HG03045 (cell line): ENCODE results near the gene CUL3.
"Not testable (repeated sequence)": the region's sequence is repeated elsewhere in the genome, so short reads cannot be mapped to it uniquely, and the experiment has no call there.

Experiments used
- ATAC-seq: cut with Tn5 transposase; IDR thresholded peaks from one replicate; pipeline ENCODE4 v1.9.1; 2021; ENCODE audit warnings: mild to moderate bottlenecking, moderate library complexity; ENCODE audit not compliant: unreplicated experiment

CUL3 gene

DNA sequence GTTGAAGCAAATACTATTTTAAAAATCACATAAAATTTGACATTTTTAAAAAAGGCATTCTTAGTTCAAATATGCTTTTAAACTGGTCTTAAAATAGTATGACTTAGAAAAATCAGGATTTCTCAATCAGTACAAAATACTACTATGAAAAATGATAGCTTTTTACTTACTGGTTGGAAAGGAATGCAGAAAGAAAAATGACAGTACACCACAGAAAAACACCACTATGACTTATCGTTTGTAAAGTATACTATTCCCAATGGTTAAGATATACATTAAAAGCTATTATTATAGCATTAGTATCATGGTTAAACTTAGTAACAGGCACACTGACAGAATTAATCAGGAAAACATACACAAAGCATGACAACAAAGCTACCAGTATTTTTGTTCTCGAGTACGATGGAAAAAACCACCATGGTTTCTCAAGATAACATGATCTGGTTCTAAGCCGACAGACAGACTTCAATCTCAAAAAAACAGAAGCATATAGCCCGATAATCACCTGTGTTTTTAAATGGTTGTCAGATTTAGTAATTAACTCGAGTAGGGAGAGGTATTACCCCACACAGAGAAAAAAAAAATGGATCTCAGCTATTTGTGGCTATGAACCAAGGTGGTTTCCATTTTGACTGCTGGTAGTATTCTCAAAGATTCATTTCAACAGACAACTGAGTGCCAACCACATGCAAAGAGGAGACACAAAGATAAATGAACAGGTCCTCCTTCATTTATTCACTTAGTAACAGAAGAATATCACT lies 39.1 kb downstream of the CUL3 start:
- ATAC-seq: peak; percentile 50

DNA sequence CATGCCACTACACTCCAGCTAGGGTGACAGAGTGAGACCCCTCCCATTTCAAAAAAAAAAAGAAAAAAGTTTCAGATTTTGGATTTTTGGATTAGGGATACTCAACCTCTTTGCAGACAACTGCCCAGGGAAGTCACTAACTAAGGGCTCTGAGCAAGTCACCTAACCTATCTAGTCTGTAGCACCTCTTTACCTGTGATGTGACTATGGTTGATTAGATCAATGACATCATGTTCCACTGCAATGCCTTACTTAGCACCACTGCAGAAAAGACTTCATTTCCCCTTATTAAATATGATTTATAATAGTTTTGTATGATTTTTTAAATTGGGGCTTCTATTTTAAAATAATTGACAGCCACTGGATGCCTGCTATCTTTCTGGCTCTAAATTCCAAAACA lies 41.2 kb downstream of the CUL3 start:
- ATAC-seq: no peak

DNA sequence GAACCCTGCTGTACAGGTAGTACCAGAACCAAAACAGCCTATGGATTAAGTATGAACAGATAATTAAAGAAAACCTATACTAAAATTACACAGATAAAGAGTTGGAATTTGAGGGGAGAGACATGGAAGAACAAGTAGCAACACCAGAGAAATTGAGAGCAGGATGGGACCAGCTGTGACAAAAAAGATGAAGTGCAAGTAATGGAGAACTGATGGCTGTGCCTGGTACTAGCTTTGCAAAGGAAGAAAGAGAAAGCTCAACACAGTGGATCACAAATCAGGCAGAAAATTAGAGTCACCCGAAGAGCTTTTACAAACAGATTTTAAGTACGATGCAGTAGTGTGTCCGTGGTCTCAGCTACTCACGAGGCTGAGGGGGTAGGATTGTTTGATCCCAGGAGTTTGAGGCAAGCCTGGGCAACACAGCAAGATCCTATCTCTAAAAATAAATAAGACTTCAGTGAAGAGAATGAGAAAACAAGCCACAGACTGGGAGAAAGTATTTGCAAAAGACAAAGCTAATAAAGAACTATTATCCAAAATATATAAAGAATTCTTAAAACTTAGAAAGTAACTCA lies 46.5 kb downstream of the CUL3 start:
- no peak for ATAC-seq

DNA sequence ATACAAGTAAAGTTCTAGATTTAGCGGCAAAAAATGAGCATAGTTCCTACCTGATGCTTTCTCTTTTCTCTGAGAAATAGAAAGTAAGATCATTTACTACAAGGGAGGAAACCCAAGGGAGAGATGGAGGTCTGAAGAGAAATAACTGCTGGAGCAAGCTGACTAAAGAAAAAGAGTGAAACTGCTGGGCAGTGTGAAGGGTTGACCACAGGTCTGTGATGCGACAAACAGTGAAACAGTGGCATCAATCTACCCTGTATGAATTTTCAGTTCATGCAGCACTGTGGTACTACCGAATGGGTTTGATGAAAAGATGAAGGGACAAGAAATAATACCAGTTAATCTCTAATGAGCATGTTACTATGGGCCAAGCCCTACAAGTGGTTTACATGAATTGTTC lies 52.2 kb downstream of the CUL3 start:
- ATAC-seq: no peak

DNA sequence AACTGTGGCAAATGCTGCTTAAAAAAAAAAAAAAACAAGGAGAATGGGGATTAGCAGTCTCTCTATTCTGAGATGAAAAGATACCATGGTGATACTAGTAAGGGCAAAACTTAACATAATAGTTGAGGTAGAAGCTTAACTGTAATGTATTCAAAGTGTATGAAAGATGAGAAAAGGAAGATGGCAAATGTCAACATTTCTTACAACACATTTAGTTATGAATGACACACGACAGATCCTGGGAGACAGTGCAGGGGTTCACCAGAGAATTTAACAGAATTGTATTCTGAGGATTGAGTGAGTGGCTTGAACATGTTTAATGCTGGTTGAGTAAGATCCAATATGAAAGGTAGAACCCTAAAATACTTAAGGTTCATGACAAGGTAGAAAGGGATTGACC lies 52.7 kb downstream of the CUL3 start:
- no peak for ATAC-seq

DNA sequence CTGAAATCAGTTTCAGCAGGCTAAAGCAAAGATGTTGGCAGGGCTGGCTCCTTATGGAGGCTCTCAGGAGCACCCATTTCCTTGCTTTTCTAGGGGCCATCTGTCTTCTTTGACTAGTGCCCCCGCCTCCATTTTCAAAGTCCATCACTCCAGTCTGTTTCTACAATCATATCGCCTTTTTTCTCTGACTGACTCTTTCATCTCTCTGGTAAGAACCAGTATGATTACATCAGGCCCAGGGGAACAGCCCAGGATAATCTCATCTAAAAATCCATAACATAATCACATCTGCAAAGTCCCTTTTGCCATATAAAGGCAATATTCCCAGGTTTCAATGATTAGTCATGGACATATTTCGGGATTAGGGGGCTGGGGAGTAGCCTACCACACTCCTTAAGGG lies 57.0 kb downstream of the CUL3 start:
- ATAC-seq: no peak

DNA sequence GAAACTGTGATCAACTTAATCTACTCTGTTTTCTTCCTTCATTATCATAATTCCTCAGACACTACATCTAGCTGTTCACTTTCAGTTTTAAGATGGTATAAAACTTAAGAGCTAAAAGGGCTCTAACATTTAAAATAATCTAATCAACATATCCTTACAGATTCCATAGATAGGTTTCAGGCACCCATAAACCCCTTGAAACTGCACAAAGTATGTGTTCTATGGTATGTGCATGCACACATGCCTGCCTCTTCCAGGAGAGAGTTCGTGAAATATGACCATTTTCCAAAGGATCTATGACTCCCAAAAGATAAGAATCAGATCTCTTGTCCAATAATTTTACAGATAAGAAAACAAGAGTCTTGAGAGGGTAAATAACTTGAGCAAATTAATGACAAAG lies 59.4 kb downstream of the CUL3 start:
- no peak for ATAC-seq

DNA sequence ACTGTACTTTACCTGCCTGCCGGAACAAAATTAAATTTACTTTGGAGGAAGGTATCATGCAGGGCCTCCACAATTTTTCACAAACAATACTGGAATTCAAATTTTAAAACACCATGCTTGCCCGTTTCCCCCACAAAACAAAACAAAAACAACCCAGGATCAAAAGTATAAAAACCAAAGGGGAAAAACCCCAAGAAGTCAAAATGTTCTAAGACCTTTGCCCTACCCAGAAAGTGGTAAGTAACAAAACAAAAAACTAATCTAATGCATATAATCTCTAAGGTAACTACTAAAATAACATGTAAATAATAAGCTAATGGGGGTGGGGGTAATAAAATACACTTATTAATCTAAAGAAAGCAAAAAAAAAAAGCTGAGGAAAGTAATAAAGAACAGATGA lies 60.5 kb downstream of the CUL3 start:
- ATAC-seq: no peak

DNA sequence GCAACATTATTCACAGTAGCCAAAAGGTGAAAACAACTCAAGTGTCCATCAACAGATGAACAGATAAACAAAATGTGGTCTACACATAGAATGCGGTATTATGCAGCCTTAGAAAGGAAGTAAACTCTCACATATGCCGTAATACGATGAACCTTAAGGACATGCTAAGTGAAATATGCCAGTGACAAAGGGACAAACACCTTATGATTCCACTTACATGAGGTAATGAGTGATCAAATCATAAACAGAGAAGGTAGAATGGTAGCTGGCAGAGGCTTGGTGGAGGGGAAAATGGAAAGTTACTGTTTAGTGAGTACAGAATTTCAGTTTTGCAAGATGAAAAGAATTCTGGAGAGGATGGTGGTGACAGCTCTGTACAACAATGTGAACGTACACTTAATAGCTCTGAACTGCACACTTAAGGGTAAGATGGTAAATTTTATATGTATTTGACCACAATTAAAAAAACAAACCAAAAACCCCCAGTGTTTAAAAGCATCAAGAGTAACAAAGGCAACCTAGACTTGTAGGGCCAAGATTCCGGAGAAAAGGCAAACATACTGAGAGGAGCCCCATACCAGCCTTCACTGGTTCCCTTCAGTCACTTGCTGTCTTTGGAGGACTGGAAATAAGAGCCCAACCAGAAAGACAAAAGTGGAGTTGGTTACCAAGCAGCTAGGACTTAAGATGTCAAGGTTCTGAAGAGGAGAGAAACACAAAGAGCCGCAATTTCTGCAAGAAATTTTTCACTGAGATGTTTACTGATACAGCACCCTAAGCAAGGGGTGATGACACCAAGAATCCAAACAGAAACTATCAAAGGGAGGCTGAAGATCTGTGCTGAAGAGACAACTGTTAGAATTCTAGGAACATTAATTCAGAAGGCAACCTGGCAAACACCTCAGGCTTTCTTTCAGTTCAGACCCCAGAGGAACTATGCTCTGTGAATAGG lies 61.3 kb downstream of the CUL3 start:
- no peak for ATAC-seq

DNA sequence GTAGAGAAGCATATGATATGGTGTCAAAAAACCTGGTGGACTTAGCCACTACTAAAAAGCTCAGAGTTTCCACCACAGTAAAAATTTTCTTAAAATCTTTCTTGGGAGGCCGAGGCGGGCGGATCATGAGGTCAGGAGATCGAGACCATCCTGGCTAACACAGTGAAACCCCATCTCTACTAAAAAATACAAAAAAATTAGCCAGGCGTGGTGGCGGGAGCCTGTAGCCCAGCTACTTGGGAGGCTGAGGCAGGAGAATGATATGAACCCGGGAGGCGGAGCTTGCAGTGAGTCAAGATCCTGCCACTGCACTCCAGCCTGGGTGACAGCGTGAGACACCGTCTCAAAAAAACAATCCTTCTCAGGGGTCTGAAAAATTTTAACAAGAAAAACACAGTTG lies 62.7 kb downstream of the CUL3 start:
- not testable (repeated sequence) for ATAC-seq

DNA sequence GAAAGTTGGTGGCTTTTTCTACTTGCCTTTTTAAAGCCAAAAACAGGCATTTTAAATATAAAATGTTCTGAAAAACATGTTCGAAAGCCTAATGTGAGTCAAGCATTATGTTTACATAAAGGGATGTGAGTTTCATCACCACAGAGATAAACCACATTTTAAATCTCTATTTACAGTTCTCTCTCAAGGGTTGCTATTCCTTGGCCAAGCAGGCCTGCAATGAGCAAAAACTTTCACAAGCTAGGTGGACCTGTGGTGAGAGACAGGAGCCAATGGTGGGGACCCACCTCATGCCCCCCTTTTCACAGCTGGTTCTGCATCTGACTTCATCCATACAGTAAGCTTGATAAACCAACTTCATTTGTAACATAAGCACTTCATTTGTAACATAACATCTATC lies 65.1 kb downstream of the CUL3 start:
- ATAC-seq: peak; percentile 72

DNA sequence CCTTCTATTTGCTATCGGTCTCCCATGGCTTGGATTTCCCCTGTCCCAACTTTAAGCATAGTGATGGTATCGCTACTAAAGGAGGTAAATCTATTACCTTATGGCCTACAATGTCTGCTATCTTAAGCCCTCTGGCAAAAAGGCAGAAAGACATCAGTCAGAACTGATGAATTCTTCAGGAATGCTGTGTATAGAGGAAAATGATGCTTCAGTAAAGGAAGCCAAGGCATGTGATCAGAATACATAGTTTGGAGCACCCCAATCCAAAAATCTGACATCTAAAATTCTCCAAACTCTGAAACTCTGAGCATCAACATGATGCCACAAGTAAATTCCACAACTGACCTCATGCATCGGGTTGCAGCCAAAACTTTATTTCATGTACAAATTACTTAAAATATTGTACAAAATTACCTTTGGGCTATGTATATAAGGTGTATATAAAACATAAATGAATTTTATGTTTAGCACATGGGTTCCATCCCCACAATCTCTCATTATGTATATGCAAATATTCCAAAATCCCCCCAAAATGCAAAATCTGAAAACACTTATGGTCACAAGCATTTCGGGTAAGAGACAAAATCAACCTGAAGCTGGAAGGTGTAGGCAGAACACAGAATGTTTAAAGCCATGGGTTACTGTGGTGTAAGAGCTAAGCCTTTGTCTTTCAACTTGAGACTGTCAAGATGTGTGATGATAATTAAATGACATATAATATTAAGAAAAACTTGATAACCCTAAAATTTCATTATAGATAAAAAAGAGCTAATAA lies 66.2 kb downstream of the CUL3 start:
- no peak for ATAC-seq

DNA sequence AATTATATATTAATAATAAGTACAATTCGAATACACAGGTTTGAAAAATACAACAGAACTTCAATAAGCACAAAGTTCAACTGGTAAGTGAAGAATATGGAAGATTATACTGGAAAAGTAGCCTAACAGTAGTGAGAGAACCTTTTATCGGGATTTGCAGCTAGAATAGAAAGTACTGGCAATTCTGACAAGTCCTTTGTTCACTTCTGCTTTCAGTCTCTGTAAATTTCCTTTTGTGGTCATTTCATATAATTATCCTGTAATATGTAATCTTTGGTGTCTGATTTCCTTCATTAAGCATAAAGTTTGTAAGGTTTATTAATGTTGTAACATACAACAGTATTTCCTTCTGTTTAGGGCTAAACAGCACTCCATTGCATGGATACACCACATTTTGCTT lies 67.2 kb downstream of the CUL3 start:
- no peak for ATAC-seq

DNA sequence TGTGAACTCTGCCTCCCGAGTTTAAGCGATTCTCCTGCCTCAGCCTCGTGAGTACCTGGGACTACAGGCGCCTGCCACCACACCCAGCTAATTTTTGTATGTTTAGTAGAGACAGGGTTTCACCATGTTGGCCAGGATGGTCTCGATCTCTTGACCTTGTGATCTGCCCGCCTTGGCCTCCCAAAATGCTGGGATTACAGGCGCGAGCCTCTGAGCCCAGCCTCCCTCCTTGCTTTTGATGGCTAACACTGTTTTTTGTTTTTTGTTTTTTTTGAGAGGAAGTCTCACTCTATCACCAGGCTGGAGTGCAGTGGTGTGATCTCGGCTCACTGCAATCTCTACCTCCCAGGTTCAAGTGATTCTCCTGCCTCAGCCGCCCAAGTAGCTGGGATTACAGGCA lies 68.8 kb downstream of the CUL3 start:
- ATAC-seq: not testable (repeated sequence)

DNA sequence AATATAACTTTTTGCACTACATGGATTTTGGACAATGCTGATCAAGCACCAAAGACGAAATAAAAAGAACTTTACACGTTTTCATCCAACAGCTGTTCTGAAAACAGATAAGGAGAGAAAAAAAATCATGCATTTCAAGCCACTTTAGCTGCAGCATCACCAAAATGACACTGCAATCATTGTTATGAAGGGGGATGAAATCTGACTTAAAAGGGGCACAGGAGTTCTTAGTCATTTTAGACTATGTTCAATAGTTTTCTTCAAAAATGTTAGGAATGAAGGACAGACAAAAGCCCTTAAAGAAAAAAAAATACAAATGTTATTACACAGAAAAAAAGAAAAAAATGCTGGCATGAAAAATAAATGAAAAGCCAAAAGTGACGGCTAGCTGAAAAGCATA lies 71.2 kb downstream of the CUL3 start:
- no peak for ATAC-seq

DNA sequence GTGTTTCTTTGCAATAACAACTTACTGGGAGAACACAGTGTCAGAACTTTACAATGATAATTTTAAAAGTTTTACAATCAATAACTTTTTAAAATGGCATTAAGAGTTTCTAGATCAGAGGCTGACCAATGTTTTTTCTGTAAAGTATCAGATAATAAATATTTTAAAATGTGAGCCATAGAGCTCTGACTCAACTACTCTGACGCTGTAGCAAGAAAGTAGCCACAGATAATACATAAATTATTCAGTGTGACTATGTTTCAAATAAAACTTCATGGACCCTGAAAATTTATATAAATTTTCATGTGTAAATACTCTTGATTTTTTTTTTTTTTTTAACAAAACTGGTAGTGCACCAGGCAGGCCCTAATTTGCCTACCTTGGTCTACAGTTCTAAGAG lies 77.4 kb downstream of the CUL3 start:
- no peak for ATAC-seq

DNA sequence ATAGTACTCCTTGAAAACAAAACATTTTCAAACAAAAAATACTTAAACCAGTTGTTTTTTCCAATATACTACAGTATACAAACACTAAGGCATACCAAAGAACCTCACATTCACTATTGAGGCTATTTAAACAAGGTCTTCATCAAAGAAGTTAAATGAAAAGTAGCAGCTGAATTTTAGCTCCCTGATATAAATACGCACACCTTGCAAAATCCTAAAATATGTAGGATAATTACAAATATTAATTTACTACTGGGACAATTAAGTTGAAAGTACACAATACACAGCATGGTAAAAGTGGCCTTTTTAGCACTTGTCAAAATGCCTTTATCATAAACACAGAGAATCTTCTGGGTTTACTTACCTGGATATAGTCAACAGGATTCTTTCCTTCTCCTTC lies 78.7 kb downstream of the CUL3 start:
- no peak for ATAC-seq

DNA sequence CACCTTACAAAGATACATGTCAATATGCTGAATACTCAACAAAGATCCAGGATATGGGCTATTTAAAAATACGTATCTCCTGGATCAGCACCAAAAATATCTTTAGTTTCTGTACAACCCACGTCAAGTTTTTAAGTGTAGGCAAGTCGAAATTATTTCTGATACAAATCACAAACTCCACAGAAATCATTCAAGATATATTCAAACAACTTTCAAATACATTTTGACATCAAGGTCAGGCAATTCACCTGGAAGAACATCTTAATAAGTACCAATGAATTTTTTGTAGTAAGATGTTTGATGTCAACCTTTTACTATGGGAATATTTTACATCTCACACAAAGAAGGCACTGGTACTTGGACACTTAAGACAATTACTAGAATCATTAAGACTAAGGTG lies 86.2 kb downstream of the CUL3 start:
- no peak for ATAC-seq

DNA sequence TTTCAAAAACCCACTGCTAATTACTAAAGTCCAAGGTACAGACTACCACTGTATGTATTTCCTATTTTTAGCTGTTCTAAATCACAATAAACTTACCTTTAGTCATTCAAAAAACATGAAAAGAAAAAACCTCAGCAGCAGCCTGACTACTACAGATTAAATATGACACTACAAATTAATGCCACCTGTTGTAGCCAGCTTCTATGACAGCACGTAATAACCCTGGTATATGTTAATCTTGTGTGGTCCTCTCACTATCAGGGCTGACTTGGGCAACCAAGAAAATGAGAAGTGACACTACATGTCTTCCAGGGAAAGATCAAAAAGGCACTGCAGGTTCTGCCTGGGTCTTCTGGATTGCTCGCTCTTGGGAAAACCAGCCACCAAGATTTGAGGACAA lies 92.6 kb downstream of the CUL3 start:
- no peak for ATAC-seq

DNA sequence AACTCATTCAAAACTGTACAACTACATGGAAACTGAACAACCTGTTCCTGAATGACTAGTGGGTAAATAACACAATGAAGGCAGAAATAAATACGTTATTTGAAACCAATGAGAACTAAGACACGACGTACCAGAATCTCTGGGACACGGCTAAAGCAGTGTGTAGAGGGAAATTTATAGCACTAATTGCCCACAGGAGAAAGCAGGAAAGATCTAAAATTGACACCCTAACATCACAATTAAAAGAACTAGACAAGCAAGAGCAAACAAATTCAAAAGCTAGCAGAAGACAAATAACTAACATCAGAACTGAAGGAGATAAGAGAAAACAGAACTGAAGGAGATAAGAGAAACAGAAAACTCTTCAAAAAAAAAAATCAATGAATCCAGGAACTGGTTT lies 97.2 kb downstream of the CUL3 start:
- not testable (repeated sequence) for ATAC-seq
